Uterus (tissue), 2 donors: ENCODE measurements around the gene SEPTIN1.

Source experiments
- POLR2A ChIP-seq, 2 donors: fragments of 450-650 bp; IDR thresholded peaks; one replicate each; pipeline ENCODE4 v1.6.1; 2016; ENCODE audit warnings: antibody characterized with exemption in 2 of 2, mild to moderate bottlenecking in 1 of 2, moderate library complexity in 1 of 2
- TF ChIP-seq, protein P1 (sequence below), 4 experiments: fragments of 200-600 bp in 2 of 4; fragments of 450-650 bp in 2 of 4; sonication (generic) in 2 of 4; IDR thresholded peaks; one replicate each; pipeline ENCODE4 v1.5.1; 2016 to 2019; ENCODE audit warnings: antibody characterized with exemption in 4 of 4, mild to moderate bottlenecking in 2 of 4, moderate library complexity in 1 of 4

DNA sequence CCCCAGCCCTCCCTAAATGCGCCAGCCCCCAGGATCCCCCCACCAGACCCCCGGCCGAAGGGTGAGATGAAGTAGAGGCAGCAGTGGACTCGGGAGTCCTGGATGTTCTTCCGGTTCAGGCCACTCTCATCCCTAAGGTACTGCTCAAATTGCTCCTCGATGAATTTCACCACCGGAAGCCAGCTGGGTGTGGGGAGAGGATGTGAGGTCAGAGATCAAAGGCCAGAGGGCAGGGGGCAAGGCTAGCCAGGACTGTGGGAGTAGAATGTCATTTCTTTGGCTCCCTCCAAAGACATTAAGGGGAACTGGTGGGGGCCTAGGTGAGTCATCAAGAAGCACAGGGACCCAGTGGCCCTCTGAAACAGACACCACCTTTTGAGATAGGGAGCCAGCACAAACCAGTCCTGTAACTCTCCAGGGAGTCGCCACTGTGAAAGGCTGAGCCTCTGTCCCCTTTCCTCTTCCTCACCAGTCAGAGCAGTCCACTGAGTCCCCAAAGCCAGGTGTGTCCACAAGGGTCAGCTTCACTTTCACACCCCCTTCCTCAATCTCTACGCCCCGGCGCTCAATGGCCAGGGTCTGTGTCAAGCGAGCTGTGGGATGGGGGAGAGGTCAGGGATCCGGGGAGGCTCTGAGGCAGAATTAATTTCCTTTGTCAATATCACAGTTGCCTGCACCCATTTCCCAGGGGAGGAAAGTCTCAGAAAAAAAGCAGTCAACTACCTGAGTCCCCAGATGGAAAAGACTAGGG lies 895 bp downstream of the SEPTIN1 start:
- TF ChIP-seq, protein P1, sequence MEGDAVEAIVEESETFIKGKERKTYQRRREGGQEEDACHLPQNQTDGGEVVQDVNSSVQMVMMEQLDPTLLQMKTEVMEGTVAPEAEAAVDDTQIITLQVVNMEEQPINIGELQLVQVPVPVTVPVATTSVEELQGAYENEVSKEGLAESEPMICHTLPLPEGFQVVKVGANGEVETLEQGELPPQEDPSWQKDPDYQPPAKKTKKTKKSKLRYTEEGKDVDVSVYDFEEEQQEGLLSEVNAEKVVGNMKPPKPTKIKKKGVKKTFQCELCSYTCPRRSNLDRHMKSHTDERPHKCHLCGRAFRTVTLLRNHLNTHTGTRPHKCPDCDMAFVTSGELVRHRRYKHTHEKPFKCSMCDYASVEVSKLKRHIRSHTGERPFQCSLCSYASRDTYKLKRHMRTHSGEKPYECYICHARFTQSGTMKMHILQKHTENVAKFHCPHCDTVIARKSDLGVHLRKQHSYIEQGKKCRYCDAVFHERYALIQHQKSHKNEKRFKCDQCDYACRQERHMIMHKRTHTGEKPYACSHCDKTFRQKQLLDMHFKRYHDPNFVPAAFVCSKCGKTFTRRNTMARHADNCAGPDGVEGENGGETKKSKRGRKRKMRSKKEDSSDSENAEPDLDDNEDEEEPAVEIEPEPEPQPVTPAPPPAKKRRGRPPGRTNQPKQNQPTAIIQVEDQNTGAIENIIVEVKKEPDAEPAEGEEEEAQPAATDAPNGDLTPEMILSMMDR (IDR thresholded peaks at IDR 0.05) = no peak
- TF ChIP-seq POLR2A (IDR thresholded peaks at IDR 0.05) = no peak
